Common myeloid progenitor, CD34-positive (primary cell): ENCODE measurements around the gene HELZ2.

Experiments used
- CTCF ChIA-PET: fragments of 350-600 bp; sonication (Branson Sonifier 250); formaldehyde crosslinking; loops from one replicate; lab custom pipeline; 2021; ENCODE audit warnings: antibody characterized with exemption; lab: Charles Lee
- POLR2A ChIA-PET: fragments of 350-600 bp; sonication (Branson Sonifier 250); formaldehyde crosslinking; loops from one replicate; lab custom pipeline; 2021; ENCODE audit warnings: antibody characterized with exemption; lab: Charles Lee
- DNase-seq, 3 donors: peaks; one replicate each; pipeline versions ENCODE4 v3.0.0 to v3.0.0-alpha.2; 2013
- H3K27ac ChIP-seq, 2 experiments: 1 replicate in 1 of 2; 2 replicates in 1 of 2; pipeline ENCODE4 v1.7.0; 2013; ENCODE audit warnings: inconsistent platforms in 2 of 2, low read length in 2 of 2, mild to moderate bottlenecking in 2 of 2, low read depth in 1 of 2, moderate library complexity in 1 of 2; ENCODE audit not compliant: severe bottlenecking in 2 of 2, insufficient read depth in 1 of 2, poor library complexity in 1 of 2
- H3K27me3 ChIP-seq, 5 experiments: replicated peaks in 2 of 5; 1 replicate in 3 of 5; 2 replicates in 2 of 5; pipeline versions ENCODE4 v1.6.1 to v1.7.0; 2013; ENCODE audit warnings: low read length in 4 of 5, mild to moderate bottlenecking in 2 of 5, moderate library complexity in 2 of 5, inconsistent platforms in 1 of 5; ENCODE audit not compliant: insufficient read depth in 5 of 5, control insufficient read depth in 4 of 5
- H3K36me3 ChIP-seq, 4 experiments: 1 replicate in 2 of 4; 2 replicates in 2 of 4; pipeline versions ENCODE4 v1.6.1 to v1.7.0; 2013; ENCODE audit warnings: low read length in 3 of 4, control low read depth in 1 of 4, mild to moderate bottlenecking in 1 of 4; ENCODE audit not compliant: control insufficient read depth in 4 of 4, insufficient read depth in 4 of 4
- H3K4me1 ChIP-seq, 4 experiments: 1 replicate in 3 of 4; 2 replicates in 1 of 4; pipeline versions ENCODE4 v1.6.1 to v1.7.1; 2013; ENCODE audit warnings: low read length in 3 of 4, mild to moderate bottlenecking in 3 of 4, control low read depth in 1 of 4, inconsistent platforms in 1 of 4, moderate library complexity in 1 of 4; ENCODE audit not compliant: control insufficient read depth in 4 of 4, insufficient read depth in 4 of 4; ENCODE audit errors: control extremely low read depth in 1 of 4
- H3K4me3 ChIP-seq, 7 experiments: 1 replicate in 4 of 7; 2 replicates in 3 of 7; pipeline versions ENCODE4 v1.5.1 to v1.7.0; 2013; ENCODE audit warnings: mild to moderate bottlenecking in 7 of 7, low read length in 6 of 7, moderate library complexity in 6 of 7, inconsistent platforms in 2 of 7, low read depth in 2 of 7, control low read depth in 1 of 7; ENCODE audit not compliant: insufficient read depth in 4 of 7, control insufficient read depth in 1 of 7; ENCODE audit errors: extremely low read depth in 1 of 7
- H3K9me3 ChIP-seq, 5 experiments: 1 replicate in 4 of 5; 2 replicates in 1 of 5; pipeline versions ENCODE4 v1.6.1 to v1.7.1; 2013; ENCODE audit warnings: low read length in 4 of 5, mild to moderate bottlenecking in 2 of 5, inconsistent platforms in 1 of 5, low read depth in 1 of 5, moderate library complexity in 1 of 5; ENCODE audit not compliant: control insufficient read depth in 4 of 5, insufficient read depth in 2 of 5; ENCODE audit errors: control extremely low read depth in 1 of 5
- WGBS: methylation state at CpG from one replicate; pipeline ENCODE4 v1.1.5; 2013; ENCODE audit not compliant: insufficient coverage; 5-methylcytosine and 5-hydroxymethylcytosine counted together

The HELZ2 gene

GRCh38 chr20:63564036-63564810 lies 9.8 kb downstream of the HELZ2 start:
- peaks cover 0 to 25% (median 25%) of the 10 kb centered on the region in 4 experiments for H3K4me1 ChIP-seq

GRCh38 chr20:63563225-63563935 lies 10.7 kb downstream of the HELZ2 start:
- ChIA-PET POLR2A (interaction anchor here (0.8 kb wide), 1 partner anchor 20 kb away, joined by 3 read pairs; no protein-coding TSS in a partner anchor), CTCF (interaction anchor here (0.9 to 1.0 kb wide), 2 partner anchors 9 to 17 kb away, joined by 3 to 4 read pairs; no protein-coding TSS in a partner anchor)
- WGBS, result 97% methylated on average over 47 of the region's 55 CpGs
- Histone ChIP-seq H3K27me3 (peaks cover 0 to 16% (median under 1%) of the 10 kb centered on the region in 5 experiments), H3K36me3 (peaks cover 0 to 13% (median 0%) of the 10 kb centered on the region in 4 experiments), H3K4me1 (peaks cover 0 to 18% (median 16%) of the 10 kb centered on the region in 4 experiments), H3K9me3 (no peaks in the 10 kb centered on the region), H3K27ac (no peak overlapping the region), H3K4me3 (no peak overlapping the region)
- no peak for DNase-seq

More at GRCh38 chr20:63564036-63564810, 9.8 kb downstream of the HELZ2 start:
- ChIA-PET POLR2A (interaction anchor here (1.3 kb wide), 1 partner anchor 26 kb away, joined by 5 read pairs; the partner anchor contains the start of gene PTK6), CTCF (interaction anchor here (0.9 to 1.7 kb wide), 3 partner anchors 9 to 26 kb away, joined by 3 to 7 read pairs (median 6); partner anchors contain the start of gene PTK6)
- H3K27ac ChIP-seq, result no peak overlapping the region
- WGBS, result 96% methylated on average over 60 of the region's 62 CpGs
- H3K27me3 ChIP-seq, result peaks cover 0 to 24% (median 4%) of the 10 kb centered on the region in 5 experiments
- H3K36me3 ChIP-seq, result peaks cover 0 to 13% (median 0%) of the 10 kb centered on the region in 4 experiments
- H3K4me3 ChIP-seq, result no peak overlapping the region
- DNase-seq, result no peak
- no peaks in the 10 kb centered on the region for H3K9me3 ChIP-seq

GRCh38 chr20:63562461-63563224 lies 11.4 kb downstream of the HELZ2 start:
- ChIA-PET POLR2A (interaction anchor here (0.8 kb wide), 1 partner anchor 19 kb away, joined by 3 read pairs; no protein-coding TSS in a partner anchor), CTCF (interaction anchor here (0.9 to 1.7 kb wide), 4 partner anchors 8 to 18 kb away, joined by 3 to 4 read pairs (median 4); no protein-coding TSS in a partner anchor)
- Histone ChIP-seq H3K36me3 (peaks cover 0 to 13% (median 0%) of the 10 kb centered on the region in 4 experiments), H3K4me1 (peaks cover 0 to 11% (median 9%) of the 10 kb centered on the region in 4 experiments), H3K4me3 (no peak overlapping the region), H3K9me3 (no peaks in the 10 kb centered on the region), H3K27me3 (peaks cover 0 to 16% (median 0%) of the 10 kb centered on the region in 5 experiments), H3K27ac (no peak overlapping the region)
- 98% methylated on average over 48 of the region's 54 CpGs for WGBS
- no peak for DNase-seq

- H3K9me3 ChIP-seq, result no peaks in the 10 kb centered on the region
- POLR2A ChIA-PET, result no interaction called here
- CTCF ChIA-PET, result interaction anchor here (0.9 to 1.7 kb wide), 4 partner anchors 11 to 19 kb away, joined by 3 to 4 read pairs (median 4); no protein-coding TSS in a partner anchor
- peaks cover 0 to 16% (median 0%) of the 10 kb centered on the region in 5 experiments for H3K27me3 ChIP-seq
- peaks cover 0 to 2% (median under 1%) of the 10 kb centered on the region in 4 experiments for H3K4me1 ChIP-seq
- DNase-seq, result no peak
- no peak overlapping the region for H3K4me3 ChIP-seq
- no peak overlapping the region for H3K27ac ChIP-seq
- 93% methylated on average over 34 of the region's 36 CpGs for WGBS
- H3K36me3 ChIP-seq, result peaks cover 0 to 13% (median 0%) of the 10 kb centered on the region in 4 experiments
Observed at GRCh38 chr20:63561624-63562396, 12.2 kb downstream of the HELZ2 start.

GRCh38 chr20:63560856-63561609 lies 13.0 kb downstream of the HELZ2 start:
- Histone ChIP-seq H3K36me3 (peaks cover 0 to 13% (median 0%) of the 10 kb centered on the region in 4 experiments), H3K27ac (no peak overlapping the region), H3K4me1 (no peaks in the 10 kb centered on the region), H3K27me3 (peaks cover 0 to 16% (median 0%) of the 10 kb centered on the region in 5 experiments), H3K4me3 (no peak overlapping the region), H3K9me3 (no peaks in the 10 kb centered on the region)
- ChIA-PET CTCF (interaction anchor here (0.9 to 1.7 kb wide), 5 partner anchors 8 to 97 kb away, joined by 3 to 4 read pairs (median 3); partner anchors contain the start of gene RTEL1), POLR2A (no interaction called here)
- DNase-seq, result no peak
- over 99% methylated on average over 22 of the region's 26 CpGs for WGBS
